HTR-8/SVneo (cell line): ENCODE data around the gene ZIC4.

Experiments used
- DNase-seq: peaks from one replicate; pipeline ENCODE4 v3.0.0; 2011; ENCODE audit warnings: low spot score, mixed read lengths; ENCODE audit not compliant: insufficient read length
- FAIRE-seq: peaks from 2 replicates; lab custom pipeline; 2011; peaks lifted over from hg19 to GRCh38; lab: Jason Lieb, UNC

Gene ZIC4

GRCh38 chr3:147379651-147380050, 26.7 kb downstream of the ZIC4 start:
- no peak for DNase-seq
- no peak for FAIRE-seq

- DNase-seq (no peak), FAIRE-seq (no peak)
These were observed 28.7 kb downstream of the ZIC4 start for GRCh38 chr3:147377412-147378367.

- FAIRE-seq (no peak), DNase-seq (no peak)
These were observed 33.0 kb downstream of the ZIC4 start for GRCh38 chr3:147373301-147373700.

GRCh38 chr3:147372525-147373027, 33.8 kb downstream of the ZIC4 start:
- DNase-seq: no peak
- FAIRE-seq: no peak

- DNase-seq (no peak), FAIRE-seq (no peak)
These were observed 34.5 kb downstream of the ZIC4 start for GRCh38 chr3:147371771-147372340.

- DNase-seq: no peak
- FAIRE-seq: no peak
These were observed 35.2 kb downstream of the ZIC4 start for GRCh38 chr3:147371140-147371539.

GRCh38 chr3:147370349-147370748, 36.0 kb downstream of the ZIC4 start:
- FAIRE-seq: no peak
- no peak for DNase-seq

GRCh38 chr3:147369661-147370123, 36.7 kb downstream of the ZIC4 start:
- FAIRE-seq (no peak), DNase-seq (no peak)

GRCh38 chr3:147369231-147369630, 37.1 kb downstream of the ZIC4 start:
- FAIRE-seq (no peak), DNase-seq (no peak)

- no peak for DNase-seq
- FAIRE-seq: no peak
These were observed 37.7 kb downstream of the ZIC4 start for GRCh38 chr3:147368561-147369221.

- FAIRE-seq: no peak
- no peak for DNase-seq
These were observed 38.2 kb downstream of the ZIC4 start for GRCh38 chr3:147368151-147368550.

- DNase-seq (no peak), FAIRE-seq (no peak)
These were observed 38.7 kb downstream of the ZIC4 start for GRCh38 chr3:147367676-147368075.

- no peak for DNase-seq
- no peak for FAIRE-seq
These were observed 40.9 kb downstream of the ZIC4 start for GRCh38 chr3:147365196-147366115.

- DNase-seq: no peak
- FAIRE-seq: no peak
These were observed 41.6 kb downstream of the ZIC4 start for GRCh38 chr3:147364771-147365170.

- DNase-seq: peak; percentile 40
These were observed 44.6 kb downstream of the ZIC4 start for GRCh38 chr3:147361454-147362420.

GRCh38 chr3:147360646-147361453, 45.5 kb downstream of the ZIC4 start:
- FAIRE-seq (no peak), DNase-seq (no peak)

More at GRCh38 chr3:147361454-147362420, 44.6 kb downstream of the ZIC4 start:
- FAIRE-seq: peak; percentile 40

- FAIRE-seq (no peak), DNase-seq (no peak)
These were observed 46.3 kb downstream of the ZIC4 start for GRCh38 chr3:147360051-147360439.
